Neural cell (in vitro differentiated cells): Measurements from ENCODE around the gene CD58. TPM values are rescaled to one million over a fixed set of nuclear protein-coding genes. Genes with fewer than 3 reads are reported as not detected.

Source experiments
- H2AFZ ChIP-seq: fragments of 200-600, 300-800 bp; sonication (generic), shearing (Covaris generic); 2 replicates; pipeline ENCODE4 v1.6.0; 2014; ENCODE audit warnings: low read depth, mild to moderate bottlenecking, antibody characterized with exemption, low read length, moderate library complexity
- H3F3A ChIP-seq: fragments of 200-600 bp; shearing (Covaris generic); 2 replicates; pipeline ENCODE4 v1.6.1; 2016; ENCODE audit warnings: mild to moderate bottlenecking, moderate library complexity, mixed read lengths, antibody characterized with exemption, low read length; ENCODE audit not compliant: insufficient read depth, poor library complexity, severe bottlenecking
- H3K27ac ChIP-seq: fragments of 200-600, 300-800 bp; sonication (generic), shearing (Covaris generic); 2 replicates; pipeline ENCODE4 v1.5.1; 2014; ENCODE audit warnings: mild to moderate bottlenecking, low read length, moderate library complexity
- H3K27me3 ChIP-seq: fragments of 300-800, 200-600 bp; sonication (generic), shearing (Covaris generic); 2 replicates; pipeline ENCODE4 v1.6.0; 2014; ENCODE audit warnings: mild to moderate bottlenecking, low read depth, low read length, moderate library complexity; ENCODE audit not compliant: insufficient read depth
- H3K36me3 ChIP-seq: fragments of 300-800, 200-600 bp; sonication (generic), shearing (Covaris generic); 2 replicates; pipeline ENCODE4 v1.5.1; 2014; ENCODE audit warnings: mild to moderate bottlenecking, antibody characterized with exemption, low read length, moderate library complexity; ENCODE audit not compliant: insufficient read depth
- H3K4me2 ChIP-seq: fragments of 300-800, 200-600 bp; sonication (generic), shearing (Covaris generic); 2 replicates; pipeline ENCODE4 v1.6.0; 2014; ENCODE audit warnings: mild to moderate bottlenecking, low read length
- H3K4me3 ChIP-seq: fragments of 300-800, 200-600 bp; sonication (generic), shearing (Covaris generic); 2 replicates; pipeline ENCODE4 v1.5.1; 2014; ENCODE audit warnings: mild to moderate bottlenecking, low read length, moderate library complexity
- H3K79me2 ChIP-seq: fragments of 200-600 bp; shearing (Covaris generic); replicated peaks from 2 replicates; pipeline ENCODE4 v1.6.0; 2014; ENCODE audit warnings: mild to moderate bottlenecking, low read length, moderate library complexity; ENCODE audit not compliant: insufficient read depth
- H3K9ac ChIP-seq: fragments of 300-800, 200-600 bp; sonication (generic), shearing (Covaris generic); 2 replicates; pipeline ENCODE4 v1.6.1; 2016; ENCODE audit warnings: mild to moderate bottlenecking, low read length, mixed read lengths
- H3K9me2 ChIP-seq: fragments of 200-600 bp; shearing (Covaris generic); 2 replicates; pipeline ENCODE4 v1.6.1; 2016; ENCODE audit warnings: mild to moderate bottlenecking, low read length, mixed read lengths; ENCODE audit not compliant: insufficient read depth
- H3K9me3 ChIP-seq: fragments of 200-600, 300-800 bp; sonication (generic), shearing (Covaris generic); 2 replicates; pipeline ENCODE4 v1.6.1; 2016; ENCODE audit warnings: mild to moderate bottlenecking, mixed run types, low read length, moderate library complexity, mixed read lengths
- H4K20me1 ChIP-seq: fragments of 200-600 bp; shearing (Covaris generic); 2 replicates; pipeline ENCODE4 v1.6.1; 2016; ENCODE audit warnings: mild to moderate bottlenecking, mixed run types; ENCODE audit not compliant: insufficient read depth
- EP300 ChIP-seq: fragments of 450-650 bp; conservative IDR thresholded peaks from 2 replicates; pipeline ENCODE4 v1.6.1; 2014; ENCODE audit warnings: antibody characterized with exemption, mild to moderate bottlenecking, moderate library complexity; ENCODE audit not compliant: poor library complexity, severe bottlenecking
- EZH2 ChIP-seq: fragments of 200-600, 300-800 bp; shearing (Covaris generic), sonication (generic); IDR thresholded peaks from 2 replicates; pipeline ENCODE4 v1.6.1; 2014; ENCODE audit warnings: antibody characterized with exemption, low read length, borderline replicate concordance, mild to moderate bottlenecking; ENCODE audit not compliant: insufficient read depth, poor library complexity, severe bottlenecking
- MXI1 ChIP-seq: fragments of 450-650 bp; conservative IDR thresholded peaks from 2 replicates; pipeline ENCODE4 v1.6.1; 2014; ENCODE audit warnings: antibody characterized with exemption, mild to moderate bottlenecking; ENCODE audit not compliant: poor library complexity, severe bottlenecking
- POLR2AphosphoS5 ChIP-seq: IDR thresholded peaks from 2 replicates; pipeline ENCODE4 v1.6.1; 2012
- RAD21 ChIP-seq: fragments of 450-650 bp; conservative IDR thresholded peaks from 2 replicates; pipeline ENCODE4 v1.6.1; 2014; ENCODE audit warnings: antibody characterized with exemption, mild to moderate bottlenecking, moderate library complexity
- REST ChIP-seq: IDR thresholded peaks from 2 replicates; pipeline ENCODE4 v1.6.1; 2012; ENCODE audit warnings: borderline replicate concordance
- SMC3 ChIP-seq: fragments of 450-650 bp; conservative IDR thresholded peaks from 2 replicates; pipeline ENCODE4 v1.6.1; 2014; ENCODE audit warnings: antibody characterized with exemption, mild to moderate bottlenecking, moderate library complexity; ENCODE audit not compliant: poor library complexity
- TAF1 ChIP-seq: IDR thresholded peaks from 2 replicates; pipeline ENCODE4 v1.6.1; 2012; ENCODE audit warnings: low read depth
- polyA plus RNA-seq: library from polyadenylated mRNA; depleted of rRNA; stranded (reverse); fragments of >200 nt; gene quantifications from 2 replicates; pipeline ENCODE4 v1.2.3, GENCODE V29; 2014
- TF ChIP-seq, protein P1 (sequence below): fragments of 450-650 bp; IDR thresholded peaks from 2 replicates; pipeline ENCODE4 v1.5.1; 2014; ENCODE audit warnings: antibody characterized with exemption, mild to moderate bottlenecking, moderate library complexity; ENCODE audit not compliant: poor library complexity, severe bottlenecking

CD58 gene
- polyA plus RNA-seq, 1 donor from 2014 or later: 1.8 TPM

GRCh38 chr1:116508085-116508983 lies 62.5 kb downstream of the CD58 start:
- Histone ChIP-seq H3K9me2 (no peaks in the 10 kb centered on the region), H4K20me1 (no peaks in the 10 kb centered on the region), H3K4me2 (no peak overlapping the region), H3K9ac (no peak overlapping the region), H3K36me3 (no peaks in the 10 kb centered on the region), H3K27me3 (no peaks in the 10 kb centered on the region), H3K79me2 (no peaks in the 10 kb centered on the region), H3K4me3 (no peak overlapping the region), H3F3A (no peaks in the 10 kb centered on the region), H3K9me3 (no peaks in the 10 kb centered on the region), H3K27ac (no peak overlapping the region), H2AFZ (no peak overlapping the region)
- no peak for TF ChIP-seq MXI1
- TF ChIP-seq POLR2AphosphoS5: no peak
- no peak for TF ChIP-seq EP300
- TF ChIP-seq SMC3: no peak
- TF ChIP-seq RAD21: no peak
- no peak for TF ChIP-seq TAF1
- TF ChIP-seq, protein P1, sequence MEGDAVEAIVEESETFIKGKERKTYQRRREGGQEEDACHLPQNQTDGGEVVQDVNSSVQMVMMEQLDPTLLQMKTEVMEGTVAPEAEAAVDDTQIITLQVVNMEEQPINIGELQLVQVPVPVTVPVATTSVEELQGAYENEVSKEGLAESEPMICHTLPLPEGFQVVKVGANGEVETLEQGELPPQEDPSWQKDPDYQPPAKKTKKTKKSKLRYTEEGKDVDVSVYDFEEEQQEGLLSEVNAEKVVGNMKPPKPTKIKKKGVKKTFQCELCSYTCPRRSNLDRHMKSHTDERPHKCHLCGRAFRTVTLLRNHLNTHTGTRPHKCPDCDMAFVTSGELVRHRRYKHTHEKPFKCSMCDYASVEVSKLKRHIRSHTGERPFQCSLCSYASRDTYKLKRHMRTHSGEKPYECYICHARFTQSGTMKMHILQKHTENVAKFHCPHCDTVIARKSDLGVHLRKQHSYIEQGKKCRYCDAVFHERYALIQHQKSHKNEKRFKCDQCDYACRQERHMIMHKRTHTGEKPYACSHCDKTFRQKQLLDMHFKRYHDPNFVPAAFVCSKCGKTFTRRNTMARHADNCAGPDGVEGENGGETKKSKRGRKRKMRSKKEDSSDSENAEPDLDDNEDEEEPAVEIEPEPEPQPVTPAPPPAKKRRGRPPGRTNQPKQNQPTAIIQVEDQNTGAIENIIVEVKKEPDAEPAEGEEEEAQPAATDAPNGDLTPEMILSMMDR: no peak
- TF ChIP-seq REST: no peak
- no peak for TF ChIP-seq EZH2

DNA sequence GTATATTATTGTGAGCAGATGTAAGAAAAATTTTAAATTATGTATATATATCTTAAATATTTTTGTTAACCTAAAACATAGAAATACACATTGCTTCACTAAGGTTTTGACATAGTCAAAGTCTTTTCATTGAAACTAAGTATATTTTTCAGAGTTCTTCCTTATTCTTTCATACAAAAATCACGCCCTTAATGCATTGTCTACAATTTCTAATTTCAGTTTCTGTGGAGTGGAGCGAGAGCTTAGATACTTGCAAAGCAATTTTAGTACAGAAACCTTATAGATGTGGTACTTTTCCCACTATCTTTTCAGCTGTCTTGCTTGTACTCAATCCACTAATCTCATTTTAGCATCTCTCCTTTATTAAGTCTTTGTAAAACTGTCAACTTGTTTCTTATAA lies 63.2 kb downstream of the CD58 start:
- Histone ChIP-seq H3K4me3 (no peak overlapping the region), H3K9me3 (no peaks in the 10 kb centered on the region), H3K79me2 (no peaks in the 10 kb centered on the region), H3K4me2 (no peak overlapping the region), H3K27me3 (no peaks in the 10 kb centered on the region), H4K20me1 (no peaks in the 10 kb centered on the region), H3K9ac (no peak overlapping the region), H2AFZ (no peak overlapping the region), H3K9me2 (no peaks in the 10 kb centered on the region), H3K27ac (no peak overlapping the region), H3K36me3 (no peaks in the 10 kb centered on the region), H3F3A (no peaks in the 10 kb centered on the region)
- TF ChIP-seq, protein P1: no peak
- TF ChIP-seq REST (no peak), TAF1 (no peak), SMC3 (no peak)
